Osteoblast (primary cell): ENCODE results near the gene CHURC1. TPM values are rescaled to one million over a fixed set of nuclear protein-coding genes. Genes with fewer than 3 reads are reported as not detected.

Experiments used
- DNase-seq: peaks from one replicate; pipeline ENCODE4 v3.0.0; 2011; ENCODE audit warnings: low spot score, mixed read lengths; ENCODE audit not compliant: insufficient read length; ENCODE audit errors: missing footprints
- H2AFZ ChIP-seq: 2 replicates; pipeline ENCODE4 v1.6.0; 2011; ENCODE audit warnings: mild to moderate bottlenecking, low read length
- H3K27ac ChIP-seq: 2 replicates; pipeline ENCODE4 v1.5.1; 2011; ENCODE audit warnings: mild to moderate bottlenecking, low read depth, low read length, moderate library complexity
- H3K27me3 ChIP-seq: 2 replicates; pipeline ENCODE4 v1.6.0; 2012; ENCODE audit warnings: mild to moderate bottlenecking, control low read depth, inconsistent platforms, low read length, moderate library complexity; ENCODE audit not compliant: insufficient read depth
- H3K36me3 ChIP-seq: 2 replicates; pipeline ENCODE4 v1.5.1; 2011; ENCODE audit warnings: mild to moderate bottlenecking, low read length, control low read depth, moderate library complexity; ENCODE audit not compliant: insufficient read depth
- H3K4me1 ChIP-seq: 2 replicates; pipeline ENCODE4 v1.5.1; 2011; ENCODE audit warnings: mild to moderate bottlenecking, low read length, control low read depth, moderate library complexity; ENCODE audit not compliant: insufficient read depth
- H3K4me2 ChIP-seq: 2 replicates; pipeline ENCODE4 v1.6.0; 2011; ENCODE audit warnings: mild to moderate bottlenecking, low read length; ENCODE audit not compliant: insufficient read depth
- H3K4me3 ChIP-seq: fragments of 200-600 bp; sonication (generic); 3 replicates; pipeline ENCODE4 v1.5.1; 2012; ENCODE audit warnings: mild to moderate bottlenecking, low read length, inconsistent platforms; ENCODE audit not compliant: insufficient read depth
- H3K79me2 ChIP-seq: 2 replicates; pipeline ENCODE4 v1.6.0; 2012; ENCODE audit warnings: mild to moderate bottlenecking, low read length, control low read depth, inconsistent platforms; ENCODE audit not compliant: insufficient read depth
- H3K9me3 ChIP-seq: 2 replicates; pipeline ENCODE4 v1.5.1; 2011; ENCODE audit warnings: low read depth, low read length, control low read depth
- H4K20me1 ChIP-seq: 2 replicates; pipeline ENCODE4 v1.6.0; 2012; ENCODE audit warnings: mild to moderate bottlenecking, low read length, control low read depth; ENCODE audit not compliant: insufficient read depth
- CTCF ChIP-seq: IDR thresholded peaks from 2 replicates; pipeline ENCODE4 v1.5.1; 2011; ENCODE audit warnings: mild to moderate bottlenecking, low read depth, low read length, moderate library complexity; ENCODE audit errors: extremely low read depth
- total RNA-seq: library from RNA; depleted of rRNA; stranded (reverse); fragments of >200 nt; gene quantifications from 2 replicates; pipeline ENCODE4 v1.2.3, GENCODE V29; 2012

The CHURC1 gene
- total RNA-seq, 1 donor: 79.6 TPM

DNA sequence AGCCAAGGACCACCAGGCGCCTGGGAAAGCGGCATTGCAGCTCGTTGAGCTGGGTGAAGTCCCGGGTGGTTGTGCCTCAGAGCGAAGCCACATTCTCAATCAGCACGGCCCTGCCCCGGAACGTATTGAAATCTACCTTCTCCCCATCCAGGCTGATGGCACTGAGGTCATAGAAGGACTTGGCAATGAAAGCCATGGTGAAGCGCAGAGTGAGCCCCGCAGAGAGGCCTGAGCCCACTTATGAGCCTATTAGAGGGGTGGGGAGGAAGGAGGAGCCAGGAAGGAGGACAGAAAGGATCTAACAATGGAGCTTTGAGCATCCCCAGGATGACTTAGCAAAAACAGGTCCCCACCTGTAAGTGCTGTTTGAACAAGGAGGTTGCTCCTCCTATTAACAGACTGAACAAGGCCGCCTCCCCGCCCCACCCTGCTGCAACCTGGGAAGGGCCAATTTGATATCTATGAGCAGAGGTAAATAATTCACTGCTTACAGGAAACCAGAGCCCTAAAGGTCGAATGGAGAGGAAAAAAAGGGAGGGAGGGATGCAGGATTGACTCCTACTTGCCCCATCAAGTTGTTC, 28.4 kb downstream of the CHURC1 start, which contains the start of gene GPX2:
TSS of gene GPX2 (minus strand) at position 215 of the 581 bp plus-strand sequence. CDS start at position 196, 19 bp downstream.
- no peak within 1 kb of the TSS for H3K4me3 ChIP-seq
- H3K27me3 ChIP-seq: no peaks in the 10 kb centered on the region
- no peak within 1 kb of the TSS for H3K27ac ChIP-seq
- no peaks in the 10 kb centered on the region for H3K79me2 ChIP-seq
- peaks cover 4% of the 10 kb centered on the region for H3K36me3 ChIP-seq
- no peak for TF ChIP-seq CTCF
- H2AFZ ChIP-seq: no peak within 1 kb of the TSS
- no peak within 1 kb of the TSS for H3K4me2 ChIP-seq
- H3K4me1 ChIP-seq: no peaks in the 10 kb centered on the region
- no peaks in the 10 kb centered on the region for H3K9me3 ChIP-seq
- DNase-seq: no peak
- peaks cover 5% of the 10 kb centered on the region for H4K20me1 ChIP-seq

- no peak overlapping the region for H2AFZ ChIP-seq
- no peak overlapping the region for H3K4me2 ChIP-seq
- DNase-seq: no peak
- H3K9me3 ChIP-seq: no peaks in the 10 kb centered on the region
- H3K4me1 ChIP-seq: no peaks in the 10 kb centered on the region
- no peaks in the 10 kb centered on the region for H3K27me3 ChIP-seq
- peaks cover 4% of the 10 kb centered on the region for H3K36me3 ChIP-seq
- H3K27ac ChIP-seq: no peak overlapping the region
- no peaks in the 10 kb centered on the region for H3K79me2 ChIP-seq
- H3K4me3 ChIP-seq: no peak overlapping the region
- TF ChIP-seq CTCF: no peak
- no peaks in the 10 kb centered on the region for H4K20me1 ChIP-seq
Measured at GRCh38 chr14:64943556-64943955, 29.3 kb downstream of the CHURC1 start.

GRCh38 chr14:64944041-64944440, 29.8 kb downstream of the CHURC1 start:
- H3K27ac ChIP-seq: no peak overlapping the region
- peaks cover 4% of the 10 kb centered on the region for H3K36me3 ChIP-seq
- no peak overlapping the region for H2AFZ ChIP-seq
- H3K4me1 ChIP-seq: no peaks in the 10 kb centered on the region
- H3K4me2 ChIP-seq: no peak overlapping the region
- H3K9me3 ChIP-seq: no peaks in the 10 kb centered on the region
- no peak for TF ChIP-seq CTCF
- no peaks in the 10 kb centered on the region for H4K20me1 ChIP-seq
- no peaks in the 10 kb centered on the region for H3K79me2 ChIP-seq
- DNase-seq: no peak
- H3K27me3 ChIP-seq: no peaks in the 10 kb centered on the region
- no peak overlapping the region for H3K4me3 ChIP-seq

- no peak overlapping the region for H2AFZ ChIP-seq
- H3K27ac ChIP-seq: no peak overlapping the region
- no peak overlapping the region for H3K4me2 ChIP-seq
- no peaks in the 10 kb centered on the region for H4K20me1 ChIP-seq
- no peaks in the 10 kb centered on the region for H3K4me1 ChIP-seq
- TF ChIP-seq CTCF: no peak
- H3K4me3 ChIP-seq: no peak overlapping the region
- H3K27me3 ChIP-seq: no peaks in the 10 kb centered on the region
- H3K79me2 ChIP-seq: no peaks in the 10 kb centered on the region
- DNase-seq: no peak
- H3K9me3 ChIP-seq: no peaks in the 10 kb centered on the region
- H3K36me3 ChIP-seq: peaks cover 4% of the 10 kb centered on the region
Measured at GRCh38 chr14:64944861-64945260, 30.6 kb downstream of the CHURC1 start.
